A673 (cell line): Measurements from ENCODE around the gene DENND5B. TPM values are rescaled to one million over a fixed set of nuclear protein-coding genes. Genes with fewer than 3 reads are reported as not detected.

Experiments
- BruUV-seq: library from RNA; stranded (reverse); fragments of 400-500 nt; replicated peaks from 2 replicates; lab custom pipeline; 2021; lab: Mats Ljungman, UMichigan
- CTCF ChIA-PET: fragments of 300-600 bp; sonication (Branson Sonifier 250); formaldehyde crosslinking; loops from one replicate; lab custom pipeline; 2022; ENCODE audit warnings: antibody characterized with exemption; lab: Charles Lee
- POLR2A ChIA-PET: fragments of 300-600 bp; sonication (Branson Sonifier 250); formaldehyde crosslinking; loops from one replicate; lab custom pipeline; 2022; ENCODE audit warnings: antibody characterized with exemption; ENCODE audit not compliant: low non-redundant PET; lab: Charles Lee
- DNase-seq: peaks from one replicate; pipeline ENCODE4 v3.0.0-alpha.2; 2015; ENCODE audit warnings: low spot score
- H3K27ac ChIP-seq: fragments of 200-600 bp; sonication (generic); 2 replicates; pipeline ENCODE4 v1.5.1; 2016; ENCODE audit warnings: mixed run types, low read depth, mild to moderate bottlenecking, mixed read lengths, antibody characterized with exemption, low read length; ENCODE audit not compliant: poor library complexity, severe bottlenecking
- H3K27me3 ChIP-seq: fragments of 200-600 bp; sonication (generic); replicated peaks from 2 replicates; pipeline ENCODE4 v1.6.1; 2017; ENCODE audit warnings: mixed run types, low read depth, mild to moderate bottlenecking, mixed read lengths, antibody characterized with exemption, low read length; ENCODE audit not compliant: insufficient read depth, poor library complexity
- H3K36me3 ChIP-seq: fragments of 200-600 bp; sonication (generic); 2 replicates; pipeline ENCODE4 v1.6.1; 2016; ENCODE audit warnings: mixed run types, mild to moderate bottlenecking, mixed read lengths, antibody characterized with exemption, low read length; ENCODE audit not compliant: insufficient read depth, poor library complexity, severe bottlenecking
- H3K4me1 ChIP-seq: fragments of 200-600 bp; sonication (generic); 2 replicates; pipeline ENCODE4 v1.6.1; 2017; ENCODE audit warnings: mixed run types, mild to moderate bottlenecking, mixed read lengths, antibody characterized with exemption, low read length; ENCODE audit not compliant: insufficient read depth, poor library complexity, severe bottlenecking
- H3K4me3 ChIP-seq: fragments of 200-600 bp; sonication (generic); 2 replicates; pipeline ENCODE4 v1.5.1; 2016; ENCODE audit warnings: low read depth, mixed run types, mild to moderate bottlenecking, mixed read lengths, low read length; ENCODE audit not compliant: poor library complexity, severe bottlenecking
- H3K9me3 ChIP-seq: fragments of 200-600 bp; sonication (generic); 2 replicates; pipeline ENCODE4 v1.6.1; 2016; ENCODE audit warnings: mixed run types, low read depth, mild to moderate bottlenecking, mixed read lengths, antibody characterized with exemption, low read length; ENCODE audit not compliant: poor library complexity, severe bottlenecking
- EZH2 ChIP-seq: fragments of 200-600 bp; sonication (generic); IDR thresholded peaks from 2 replicates; pipeline ENCODE4 v1.6.1; 2017; ENCODE audit warnings: borderline replicate concordance, low read depth, mild to moderate bottlenecking, mixed read lengths, antibody characterized with exemption, low read length; ENCODE audit not compliant: poor library complexity, severe bottlenecking
- intact Hi-C: fragments of 100-400 bp; cut with micrococcal nuclease; formaldehyde crosslinking; loops from one replicate; pipeline ENCODE4 v1.10.0; 2022; ENCODE audit not compliant: unreplicated experiment
- total RNA-seq: library from RNA; stranded (reverse); gene quantifications from 2 replicates; pipeline ENCODE4 v1.2.3, GENCODE V29; 2021
- TF ChIP-seq, protein P1 (sequence below): fragments of 300-800, 200-600 bp; sonication (generic); conservative IDR thresholded peaks from 2 replicates; pipeline ENCODE4 v1.5.1; 2017; ENCODE audit warnings: low read depth, mild to moderate bottlenecking, antibody characterized with exemption, low read length, moderate library complexity, mixed read lengths

Gene DENND5B
- total RNA-seq, 1 experiment from 2014 or later, result 7.6 TPM

DNA sequence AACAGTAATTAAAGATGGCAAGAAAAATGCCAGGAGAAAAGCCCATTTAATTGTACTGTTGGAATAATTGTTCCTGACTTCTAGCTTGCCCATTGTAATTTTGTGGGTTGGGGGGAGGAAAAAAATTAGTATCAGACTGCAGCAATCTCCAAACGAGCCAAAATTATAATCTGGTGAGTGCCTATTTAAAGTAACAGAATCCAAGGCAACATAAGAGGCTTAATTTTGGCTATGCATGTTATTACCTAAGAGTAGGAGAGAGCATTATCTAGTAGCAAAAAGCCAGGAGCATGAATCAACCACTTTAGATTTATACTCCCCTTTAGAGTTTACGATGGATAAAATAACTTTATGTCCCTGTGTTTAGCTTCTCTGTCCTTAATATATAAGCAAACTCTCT, 14.6 kb upstream of the DENND5B start:
- BruUV-seq, result no TSS peak
- Histone ChIP-seq H3K9me3 (peaks cover 17% of the 10 kb centered on the region), H3K4me1 (no peaks in the 10 kb centered on the region), H3K36me3 (no peaks in the 10 kb centered on the region), H3K27me3 (no peaks in the 10 kb centered on the region), H3K27ac (no peak overlapping the region), H3K4me3 (no peak overlapping the region)
- ChIA-PET CTCF (no interaction called here), POLR2A (no interaction called here)
- no peak for DNase-seq
- intact Hi-C loops, result no loop called here
- no peak for TF ChIP-seq EZH2
- TF ChIP-seq, protein P1, sequence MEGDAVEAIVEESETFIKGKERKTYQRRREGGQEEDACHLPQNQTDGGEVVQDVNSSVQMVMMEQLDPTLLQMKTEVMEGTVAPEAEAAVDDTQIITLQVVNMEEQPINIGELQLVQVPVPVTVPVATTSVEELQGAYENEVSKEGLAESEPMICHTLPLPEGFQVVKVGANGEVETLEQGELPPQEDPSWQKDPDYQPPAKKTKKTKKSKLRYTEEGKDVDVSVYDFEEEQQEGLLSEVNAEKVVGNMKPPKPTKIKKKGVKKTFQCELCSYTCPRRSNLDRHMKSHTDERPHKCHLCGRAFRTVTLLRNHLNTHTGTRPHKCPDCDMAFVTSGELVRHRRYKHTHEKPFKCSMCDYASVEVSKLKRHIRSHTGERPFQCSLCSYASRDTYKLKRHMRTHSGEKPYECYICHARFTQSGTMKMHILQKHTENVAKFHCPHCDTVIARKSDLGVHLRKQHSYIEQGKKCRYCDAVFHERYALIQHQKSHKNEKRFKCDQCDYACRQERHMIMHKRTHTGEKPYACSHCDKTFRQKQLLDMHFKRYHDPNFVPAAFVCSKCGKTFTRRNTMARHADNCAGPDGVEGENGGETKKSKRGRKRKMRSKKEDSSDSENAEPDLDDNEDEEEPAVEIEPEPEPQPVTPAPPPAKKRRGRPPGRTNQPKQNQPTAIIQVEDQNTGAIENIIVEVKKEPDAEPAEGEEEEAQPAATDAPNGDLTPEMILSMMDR, result no peak

DNA sequence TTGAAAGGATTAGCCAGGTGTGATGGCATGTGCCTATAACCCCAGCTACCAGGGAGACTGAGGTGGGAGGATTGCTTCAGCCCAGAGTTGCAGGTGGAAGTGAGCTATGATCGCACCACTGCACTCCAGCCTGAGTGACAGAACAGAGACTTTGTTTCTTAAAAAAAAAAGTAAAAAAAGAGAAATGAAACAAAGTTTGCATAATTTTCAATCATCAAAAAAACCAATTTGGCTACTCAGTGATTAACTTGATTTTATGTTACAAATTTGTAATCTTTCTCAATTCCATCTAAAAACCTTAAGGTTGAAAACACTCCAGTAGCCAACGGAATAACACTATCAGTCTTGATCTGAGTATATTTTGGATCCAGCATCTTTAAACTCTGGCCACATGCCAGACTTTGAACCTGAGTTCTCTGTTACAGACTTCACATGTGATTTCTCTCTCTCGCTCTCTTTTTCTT, 12.6 kb upstream of the DENND5B start:
- no peak overlapping the region for H3K4me3 ChIP-seq
- TF ChIP-seq EZH2, result no peak
- TF ChIP-seq, protein P1, result no peak
- BruUV-seq, result no TSS peak
- no peaks in the 10 kb centered on the region for H3K27me3 ChIP-seq
- no peak overlapping the region for H3K27ac ChIP-seq
- H3K9me3 ChIP-seq, result peaks cover 7% of the 10 kb centered on the region
- H3K36me3 ChIP-seq, result no peaks in the 10 kb centered on the region
- no peak for DNase-seq
- CTCF ChIA-PET, result no interaction called here
- no peaks in the 10 kb centered on the region for H3K4me1 ChIP-seq
- intact Hi-C loops, result no loop called here
- POLR2A ChIA-PET, result no interaction called here

DNA sequence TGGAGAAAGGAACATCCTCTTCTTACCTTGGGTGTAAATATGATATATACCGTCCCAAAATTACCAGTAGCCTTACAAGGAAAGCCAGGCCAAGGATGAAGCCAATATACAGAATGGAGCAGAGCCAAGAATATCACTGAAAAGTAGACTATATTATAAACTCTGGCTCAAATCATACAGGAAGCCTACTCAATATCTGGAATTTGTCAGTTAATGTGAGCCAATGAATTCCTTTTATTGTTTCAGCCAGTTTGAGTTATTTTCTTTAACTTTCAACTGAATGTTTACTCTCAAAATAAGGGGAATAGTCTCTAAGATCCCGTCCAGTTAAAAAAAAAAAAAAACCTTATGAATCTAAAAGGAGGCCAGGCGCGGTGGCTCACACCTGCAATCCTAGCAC, 9.8 kb upstream of the DENND5B start:
- DNase-seq, result no peak
- CTCF ChIA-PET, result interaction anchor here (0.7 kb wide), 1 partner anchor 22 kb away, joined by 3 read pairs; no protein-coding TSS in a partner anchor
- TF ChIP-seq, protein P1, result no peak
- no peak for TF ChIP-seq EZH2
- BruUV-seq, result no TSS peak
- H3K4me1 ChIP-seq, result no peaks in the 10 kb centered on the region
- H3K27me3 ChIP-seq, result no peaks in the 10 kb centered on the region
- H3K27ac ChIP-seq, result no peak overlapping the region
- H3K4me3 ChIP-seq, result no peak overlapping the region
- POLR2A ChIA-PET, result no interaction called here
- no peaks in the 10 kb centered on the region for H3K36me3 ChIP-seq
- intact Hi-C loops, result no loop called here
- no peaks in the 10 kb centered on the region for H3K9me3 ChIP-seq
